ENCODE results near the gene APOL2. TPM values are rescaled to one million over a fixed set of nuclear protein-coding genes. Genes with fewer than 3 reads are reported as not detected.
A peak's percentile ranks its signal among the peaks of the same experiment; 100 is the strongest.
"Not testable (repeated sequence)": the region's sequence is repeated elsewhere in the genome, so short reads cannot be mapped to it uniquely, and the experiment has no call there.

Gene APOL2
- total RNA-seq, 1 donor from 2014 or later = 63.8 TPM

DNA sequence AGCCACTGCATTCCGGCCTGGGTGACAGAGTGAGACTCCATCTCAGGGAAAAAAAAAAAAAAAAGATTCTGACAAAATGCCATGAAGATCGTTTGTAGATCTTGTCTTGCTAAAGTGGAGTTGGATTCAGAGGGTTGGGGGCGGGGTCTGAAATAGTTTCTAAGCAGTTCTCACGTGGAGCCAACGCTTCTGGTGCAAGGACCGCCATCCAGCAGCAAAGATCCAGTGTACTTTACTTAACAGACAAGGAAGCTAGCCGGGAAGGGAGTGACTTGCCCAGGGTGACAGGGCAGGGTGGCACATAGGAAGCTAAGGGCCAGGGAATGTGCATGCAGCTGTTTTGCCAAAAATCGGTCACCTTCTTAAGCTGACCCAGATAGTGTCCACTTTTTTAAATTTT lies 41.1 kb upstream of the APOL2 start:
- peaks cover 0 to 45% of the 10 kb centered on the region in 2 donors for H3K36me3 ChIP-seq
- TF ChIP-seq POLR2A (IDR thresholded peaks at IDR 0.05) (no peak), POLR2AphosphoS5 (IDR thresholded peaks at IDR 0.05; ENCODE audit: insufficient read depth in 1 of 2, low read depth in 1 of 2) (no peak)
- TF ChIP-seq, protein P1, sequence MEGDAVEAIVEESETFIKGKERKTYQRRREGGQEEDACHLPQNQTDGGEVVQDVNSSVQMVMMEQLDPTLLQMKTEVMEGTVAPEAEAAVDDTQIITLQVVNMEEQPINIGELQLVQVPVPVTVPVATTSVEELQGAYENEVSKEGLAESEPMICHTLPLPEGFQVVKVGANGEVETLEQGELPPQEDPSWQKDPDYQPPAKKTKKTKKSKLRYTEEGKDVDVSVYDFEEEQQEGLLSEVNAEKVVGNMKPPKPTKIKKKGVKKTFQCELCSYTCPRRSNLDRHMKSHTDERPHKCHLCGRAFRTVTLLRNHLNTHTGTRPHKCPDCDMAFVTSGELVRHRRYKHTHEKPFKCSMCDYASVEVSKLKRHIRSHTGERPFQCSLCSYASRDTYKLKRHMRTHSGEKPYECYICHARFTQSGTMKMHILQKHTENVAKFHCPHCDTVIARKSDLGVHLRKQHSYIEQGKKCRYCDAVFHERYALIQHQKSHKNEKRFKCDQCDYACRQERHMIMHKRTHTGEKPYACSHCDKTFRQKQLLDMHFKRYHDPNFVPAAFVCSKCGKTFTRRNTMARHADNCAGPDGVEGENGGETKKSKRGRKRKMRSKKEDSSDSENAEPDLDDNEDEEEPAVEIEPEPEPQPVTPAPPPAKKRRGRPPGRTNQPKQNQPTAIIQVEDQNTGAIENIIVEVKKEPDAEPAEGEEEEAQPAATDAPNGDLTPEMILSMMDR (IDR thresholded peaks at IDR 0.05) = no peak
- H3K9me3 ChIP-seq = no peaks in the 10 kb centered on the region
- no peak overlapping the region for H3K27ac ChIP-seq
- H3K4me3 ChIP-seq = no peak overlapping the region
- intact Hi-C loops (cut with DNase I) = loop anchor here (10.0 kb wide), 1 partner anchor 86 kb away; no protein-coding TSS in a partner anchor
- H3K27me3 ChIP-seq = no peaks in the 10 kb centered on the region
- no peak for DNase-seq (ENCODE audit: extremely low spot score in 2 of 2)
- peaks cover 8% of the 10 kb centered on the region for H3K4me1 ChIP-seq

DNA sequence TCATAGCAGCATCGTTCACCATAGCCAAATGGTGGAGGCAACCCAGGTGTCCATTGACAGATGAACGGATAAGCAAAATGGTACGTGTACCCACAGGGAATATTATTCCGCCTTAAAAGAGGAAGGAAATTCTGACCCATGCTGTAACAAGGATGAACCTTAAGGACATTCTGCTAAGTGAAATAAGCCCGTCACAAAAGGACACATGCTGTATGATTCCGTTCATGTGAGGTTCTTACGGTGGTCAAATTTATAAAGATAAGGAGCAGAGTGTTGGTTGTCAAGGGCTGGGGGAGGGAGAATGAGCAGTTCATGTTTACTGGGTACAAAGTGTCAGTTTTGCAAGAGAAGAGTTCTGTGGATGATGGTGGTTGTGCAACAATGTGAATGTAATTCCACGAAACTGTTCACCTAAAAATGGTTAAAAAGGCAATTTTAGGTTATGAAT lies 39.9 kb upstream of the APOL2 start:
- Histone ChIP-seq H3K4me3 (no peak overlapping the region), H3K4me1 (peaks cover 8% of the 10 kb centered on the region), H3K9me3 (no peaks in the 10 kb centered on the region), H3K27me3 (no peaks in the 10 kb centered on the region), H3K36me3 (peaks cover 0 to 33% of the 10 kb centered on the region in 2 donors), H3K27ac (no peak overlapping the region)
- TF ChIP-seq POLR2AphosphoS5 (IDR thresholded peaks at IDR 0.05; ENCODE audit: insufficient read depth in 1 of 2, low read depth in 1 of 2) = no peak
- no peak for TF ChIP-seq POLR2A (IDR thresholded peaks at IDR 0.05)
- TF ChIP-seq, protein P1 (IDR thresholded peaks at IDR 0.05) = no peak
- intact Hi-C loops (cut with DNase I) = no loop called here
- no peak for DNase-seq (ENCODE audit: extremely low spot score in 2 of 2)

DNA sequence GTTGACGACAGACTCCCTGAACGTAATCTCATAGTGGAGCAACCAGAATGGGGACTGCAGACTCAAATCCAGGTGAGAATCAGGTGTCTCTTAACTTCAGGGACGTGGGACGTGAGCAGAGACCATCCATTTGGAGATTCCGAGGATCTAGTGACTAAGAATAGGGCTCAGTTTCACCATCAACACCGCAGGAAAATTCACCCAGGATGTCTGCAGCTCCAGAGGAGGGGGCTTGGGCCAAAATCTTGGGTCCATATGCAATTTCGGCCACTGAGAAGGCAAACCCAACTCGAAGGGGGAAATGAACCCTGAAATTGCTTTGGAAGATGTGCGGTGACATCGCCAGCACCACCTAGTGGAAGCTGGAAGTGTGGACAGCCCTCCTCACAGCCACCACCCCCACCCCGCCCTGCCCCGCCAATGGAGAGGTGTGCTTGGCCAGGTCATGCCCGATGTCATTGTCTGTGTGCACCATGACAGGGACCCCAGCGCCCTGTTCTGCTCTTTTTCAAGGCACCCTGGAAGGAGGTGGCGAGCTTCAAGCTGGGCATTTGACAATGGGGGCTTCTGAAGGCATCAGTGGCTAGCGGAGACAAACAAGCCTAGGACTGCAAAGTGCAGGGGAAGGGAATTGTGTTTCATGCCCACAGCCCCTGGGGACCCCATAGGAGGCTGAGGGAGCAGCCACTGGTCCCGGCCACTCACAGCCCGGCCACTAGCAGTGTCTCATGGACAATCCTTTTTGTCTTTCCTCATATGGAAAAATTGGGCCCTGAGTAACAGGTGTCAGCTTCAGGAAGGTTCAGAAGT lies 38.4 kb upstream of the APOL2 start:
- Histone ChIP-seq H3K36me3 (peaks cover 0 to 20% of the 10 kb centered on the region in 2 donors), H3K4me1 (peaks cover 8% of the 10 kb centered on the region), H3K9me3 (no peaks in the 10 kb centered on the region), H3K27ac (no peak overlapping the region), H3K27me3 (no peaks in the 10 kb centered on the region), H3K4me3 (no peak overlapping the region)
- DNase-seq (ENCODE audit: extremely low spot score in 2 of 2) = no peak
- TF ChIP-seq, protein P1 (IDR thresholded peaks at IDR 0.05) = peak; percentile 42 to 75 (median 72)
- no peak for TF ChIP-seq POLR2AphosphoS5 (IDR thresholded peaks at IDR 0.05; ENCODE audit: insufficient read depth in 1 of 2, low read depth in 1 of 2)
- no peak for TF ChIP-seq POLR2A (IDR thresholded peaks at IDR 0.05)
- intact Hi-C loops (cut with DNase I) = no loop called here

DNA sequence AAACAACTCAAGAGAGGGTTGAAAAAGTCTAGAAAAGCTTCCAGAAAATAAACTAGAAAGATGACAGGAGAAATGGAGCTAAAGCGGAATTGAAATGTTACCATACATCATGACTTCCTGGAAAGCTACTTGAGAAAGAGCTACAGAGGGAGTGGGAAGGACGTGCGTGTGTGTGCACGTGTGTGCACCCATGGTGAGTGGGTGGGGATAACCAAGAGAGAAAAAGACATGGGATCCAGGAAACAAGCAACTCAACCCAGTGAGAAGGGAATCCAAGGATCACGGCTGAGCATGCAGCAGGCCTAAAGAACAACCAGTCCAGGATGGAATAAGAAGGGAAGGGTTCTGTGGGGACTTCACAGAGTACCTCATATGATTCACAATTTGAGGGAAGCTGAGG lies 35.2 kb upstream of the APOL2 start:
- no peak overlapping the region for H3K27ac ChIP-seq

DNA sequence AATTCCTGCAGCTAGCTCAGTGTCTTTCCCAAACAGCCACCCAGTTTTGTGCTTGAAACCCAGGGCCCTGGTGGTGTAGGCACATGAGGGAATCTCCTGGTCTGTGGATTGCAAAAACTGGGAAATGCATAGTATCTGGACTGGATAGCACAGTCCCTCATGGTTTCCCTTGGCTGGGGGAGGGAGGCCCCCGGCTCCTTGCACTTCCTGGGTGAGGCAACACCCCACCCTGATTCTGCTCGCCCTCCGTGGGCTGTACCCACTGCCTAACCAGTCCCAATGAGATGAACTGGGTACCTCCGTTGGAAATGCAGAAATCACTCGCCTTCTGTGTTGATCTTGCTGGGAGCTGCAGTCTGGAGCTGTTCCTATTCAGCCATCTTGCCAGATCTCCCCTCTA lies 32.6 kb upstream of the APOL2 start:
- DNase-seq (ENCODE audit: extremely low spot score in 2 of 2) = not testable (repeated sequence)

More for the DNA sequence above, 35.2 kb upstream of the APOL2 start:
- Histone ChIP-seq H3K4me3 (no peak overlapping the region), H3K4me1 (peaks cover 8% of the 10 kb centered on the region), H3K36me3 (no peaks in the 10 kb centered on the region), H3K27me3 (no peaks in the 10 kb centered on the region), H3K9me3 (no peaks in the 10 kb centered on the region)
- intact Hi-C loops (cut with DNase I) = no loop called here
- DNase-seq (ENCODE audit: extremely low spot score in 2 of 2) = no peak
- no peak for TF ChIP-seq POLR2AphosphoS5 (IDR thresholded peaks at IDR 0.05; ENCODE audit: insufficient read depth in 1 of 2, low read depth in 1 of 2)
- TF ChIP-seq POLR2A (IDR thresholded peaks at IDR 0.05) = no peak
- TF ChIP-seq, protein P1 (IDR thresholded peaks at IDR 0.05) = no peak

DNA sequence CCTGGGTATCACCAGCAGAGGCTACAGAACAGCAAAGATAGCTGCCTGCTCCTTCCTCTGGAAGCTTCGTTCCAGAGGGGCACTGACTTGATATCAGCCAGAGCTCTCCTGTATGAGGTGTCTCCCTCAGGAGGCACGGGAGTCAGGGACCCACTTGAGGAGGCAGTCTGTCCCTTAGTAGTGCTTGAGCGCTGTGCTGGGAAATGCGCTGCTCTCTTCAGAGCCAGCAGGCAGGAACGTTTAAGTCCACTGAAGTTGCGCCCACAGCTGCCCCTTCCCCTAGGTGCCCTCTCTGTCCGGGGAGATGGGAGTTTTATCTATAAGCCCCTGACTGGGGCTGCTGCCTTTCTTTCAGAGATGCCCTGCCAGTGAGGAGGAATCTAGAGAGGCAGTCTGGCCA lies 31.9 kb upstream of the APOL2 start:
- H3K4me3 ChIP-seq; DNase-seq (ENCODE audit: extremely low spot score in 2 of 2); H3K36me3 ChIP-seq; H3K4me1 ChIP-seq; H3K9me3 ChIP-seq; intact Hi-C loops (cut with DNase I); H3K27ac ChIP-seq; H3K27me3 ChIP-seq: not testable (repeated sequence)

More for the DNA sequence above, 32.6 kb upstream of the APOL2 start:
- H3K27ac ChIP-seq; H3K9me3 ChIP-seq; H3K4me3 ChIP-seq; H3K27me3 ChIP-seq; H3K36me3 ChIP-seq; intact Hi-C loops (cut with DNase I); H3K4me1 ChIP-seq: not testable (repeated sequence)
